PC-3 (cell line): ENCODE data around the gene ZDHHC18. TPM values are rescaled to one million over a fixed set of nuclear protein-coding genes. Genes with fewer than 3 reads are reported as not detected.
A peak's percentile ranks its signal among the peaks of the same experiment; 100 is the strongest.

Experiments used
- ATAC-seq: fragments of 200-7000 bp; cut with Tn5 transposase; 2 replicates; pipeline ENCODE4 v1.9.1; 2020; ENCODE audit warnings: mild to moderate bottlenecking, moderate library complexity
- BruUV-seq: library from RNA; stranded (reverse); fragments of 400-500 nt; replicated peaks from 2 replicates; lab custom pipeline; 2021; lab: Mats Ljungman, UMichigan
- CTCF ChIA-PET: fragments of 300-600 bp; sonication (Branson Sonifier 250); formaldehyde crosslinking; loops from one replicate; lab custom pipeline; 2022; ENCODE audit warnings: antibody characterized with exemption; lab: Charles Lee
- POLR2A ChIA-PET: fragments of 300-600 bp; sonication (Branson Sonifier 250); formaldehyde crosslinking; loops from one replicate; lab custom pipeline; 2022; ENCODE audit warnings: antibody characterized with exemption; ENCODE audit not compliant: unreplicated experiment; lab: Charles Lee
- DNase-seq: peaks from one replicate; pipeline ENCODE4 v3.0.0-alpha.2; 2015
- H2AFZ ChIP-seq: fragments of 300-600 bp; sonication (generic); 2 replicates; pipeline ENCODE4 v1.6.0; 2016; ENCODE audit warnings: antibody characterized with exemption, low read length
- H3F3A ChIP-seq: fragments of 300-600 bp; sonication (generic); one replicate; pipeline ENCODE4 v1.6.0; 2017; ENCODE audit warnings: antibody characterized with exemption, low read length, control low read depth, mild to moderate bottlenecking; ENCODE audit not compliant: unreplicated experiment
- H3K27ac ChIP-seq: fragments of 300-600 bp; sonication (generic); 2 replicates; pipeline ENCODE4 v1.5.1; 2016; ENCODE audit warnings: mild to moderate bottlenecking, low read length
- H3K27me3 ChIP-seq: fragments of 300-600 bp; sonication (generic); 2 replicates; pipeline ENCODE4 v1.6.1; 2016; ENCODE audit warnings: low read length, mixed read lengths
- H3K36me3 ChIP-seq: fragments of 300-600 bp; sonication (generic); 2 replicates; pipeline ENCODE4 v1.6.1; 2016; ENCODE audit warnings: low read depth, mixed run types, low read length, mixed read lengths
- H3K4me1 ChIP-seq: fragments of 300-600 bp; sonication (generic); 2 replicates; pipeline ENCODE4 v1.5.1; 2016; ENCODE audit warnings: low read length; ENCODE audit not compliant: insufficient read depth
- H3K4me2 ChIP-seq: fragments of 300-600 bp; sonication (generic); 2 replicates; pipeline ENCODE4 v1.6.0; 2016; ENCODE audit warnings: low read length
- H3K4me3 ChIP-seq: fragments of 300-600 bp; sonication (generic); 2 replicates; pipeline ENCODE4 v1.5.1; 2016; ENCODE audit warnings: mild to moderate bottlenecking, low read length, mixed read lengths
- H3K79me2 ChIP-seq: fragments of 300-600 bp; sonication (generic); 2 replicates; pipeline ENCODE4 v1.6.1; 2017; ENCODE audit warnings: low read length, mixed read lengths
- H3K9ac ChIP-seq: fragments of 300-600 bp; sonication (generic); 2 replicates; pipeline ENCODE4 v1.6.0; 2016; ENCODE audit warnings: mild to moderate bottlenecking, low read length
- H3K9me2 ChIP-seq: fragments of 300-600 bp; sonication (generic); replicated peaks from 2 replicates; pipeline ENCODE4 v1.6.1; 2016; ENCODE audit warnings: mixed run types, low read length, mixed read lengths
- H3K9me3 ChIP-seq: fragments of 300-600 bp; sonication (generic); 2 replicates; pipeline ENCODE4 v1.6.1; 2016; ENCODE audit warnings: low read length, mixed read lengths
- H4K20me1 ChIP-seq: fragments of 300-600 bp; sonication (generic); 2 replicates; pipeline ENCODE4 v1.6.1; 2016; ENCODE audit warnings: low read length, mixed read lengths
- EZH2 ChIP-seq: fragments of 300-600 bp; sonication (generic); IDR thresholded peaks from one replicate; pipeline ENCODE4 v1.6.1; 2017; ENCODE audit warnings: antibody characterized with exemption, mild to moderate bottlenecking, low read length; ENCODE audit not compliant: unreplicated experiment
- EZH2phosphoT487 ChIP-seq: fragments of 300-600 bp; sonication (generic); IDR thresholded peaks from 2 replicates; pipeline ENCODE4 v1.6.1; 2018; ENCODE audit warnings: mild to moderate bottlenecking, antibody characterized with exemption, low read length, borderline replicate concordance
- intact Hi-C: fragments of 100-400 bp; cut with micrococcal nuclease; formaldehyde crosslinking; loops from 2 replicates; pipeline ENCODE4 v1.9.0; 2023
- total RNA-seq: library from RNA; depleted of rRNA; stranded (reverse); fragments of >200 nt; gene quantifications from 2 replicates; pipeline ENCODE4 v1.2.3, GENCODE V29; 2014
- TF ChIP-seq, protein P1 (sequence below): fragments of 300-600 bp; sonication (generic); conservative IDR thresholded peaks from 2 replicates; pipeline ENCODE4 v1.5.1; 2017; ENCODE audit warnings: antibody characterized with exemption, low read depth, mild to moderate bottlenecking, low read length

The ZDHHC18 gene
- total RNA-seq, 1 experiment from 2014 or later: 18.1 TPM

DNA sequence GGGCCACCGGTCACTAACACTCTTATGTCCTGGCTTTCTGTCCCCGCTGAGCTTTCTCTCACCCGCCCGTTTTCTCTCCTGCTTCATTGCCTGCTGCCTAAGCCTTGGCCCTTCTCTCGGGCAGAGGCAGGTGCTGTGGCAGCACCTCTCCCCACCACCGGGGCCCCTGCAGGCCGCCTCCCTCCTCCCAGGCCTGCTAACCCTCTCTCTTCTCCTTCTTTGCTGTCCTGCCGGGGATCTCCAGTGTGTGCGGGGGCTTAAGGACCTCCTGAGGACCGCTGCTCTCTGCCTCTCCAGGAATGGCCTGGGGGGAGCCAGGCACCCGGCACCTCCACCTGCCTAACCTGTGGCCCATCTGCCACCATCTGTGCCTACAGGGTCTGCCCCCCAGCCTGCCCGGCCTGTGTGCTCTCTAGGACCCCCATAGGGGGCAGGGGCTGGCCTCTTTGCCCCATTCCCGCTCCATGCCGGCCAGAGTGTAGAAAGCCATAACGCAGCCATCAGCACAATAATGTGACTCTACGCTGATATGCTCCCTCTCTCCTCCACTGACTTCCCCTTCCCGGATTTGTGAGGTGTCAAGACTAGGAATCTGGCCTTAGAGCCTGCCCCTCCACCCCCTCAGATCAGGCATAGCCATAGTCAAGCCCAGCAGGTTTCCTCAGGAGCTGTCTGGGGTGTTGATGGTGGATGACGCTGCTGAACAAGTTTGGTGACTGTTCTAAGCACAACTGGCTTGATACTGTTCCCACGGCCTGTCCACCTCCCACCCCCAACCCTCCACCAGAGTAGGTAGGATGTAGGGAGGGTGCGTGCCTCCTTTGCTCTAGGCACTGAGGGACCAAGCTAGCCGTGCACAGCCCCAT, 30.3 kb downstream of the ZDHHC18 start:
- no peaks in the 10 kb centered on the region for H3K9me2 ChIP-seq
- peaks cover 9% of the 10 kb centered on the region for H3F3A ChIP-seq
- H4K20me1 ChIP-seq: no peaks in the 10 kb centered on the region
- CTCF ChIA-PET: no interaction called here
- peaks cover 21% of the 10 kb centered on the region for H3K36me3 ChIP-seq
- H3K4me3 ChIP-seq: no peak overlapping the region
- H3K27me3 ChIP-seq: no peaks in the 10 kb centered on the region
- no peaks in the 10 kb centered on the region for H3K79me2 ChIP-seq
- POLR2A ChIA-PET: no interaction called here
- H3K9ac ChIP-seq: no peak overlapping the region
- no peak overlapping the region for H2AFZ ChIP-seq
- no peak overlapping the region for H3K27ac ChIP-seq
- intact Hi-C loops: no loop called here
- no peak overlapping the region for H3K4me2 ChIP-seq
- BruUV-seq: no TSS peak
- no peak for ATAC-seq
- TF ChIP-seq EZH2phosphoT487 (no peak), EZH2 (no peak)
- TF ChIP-seq, protein P1, sequence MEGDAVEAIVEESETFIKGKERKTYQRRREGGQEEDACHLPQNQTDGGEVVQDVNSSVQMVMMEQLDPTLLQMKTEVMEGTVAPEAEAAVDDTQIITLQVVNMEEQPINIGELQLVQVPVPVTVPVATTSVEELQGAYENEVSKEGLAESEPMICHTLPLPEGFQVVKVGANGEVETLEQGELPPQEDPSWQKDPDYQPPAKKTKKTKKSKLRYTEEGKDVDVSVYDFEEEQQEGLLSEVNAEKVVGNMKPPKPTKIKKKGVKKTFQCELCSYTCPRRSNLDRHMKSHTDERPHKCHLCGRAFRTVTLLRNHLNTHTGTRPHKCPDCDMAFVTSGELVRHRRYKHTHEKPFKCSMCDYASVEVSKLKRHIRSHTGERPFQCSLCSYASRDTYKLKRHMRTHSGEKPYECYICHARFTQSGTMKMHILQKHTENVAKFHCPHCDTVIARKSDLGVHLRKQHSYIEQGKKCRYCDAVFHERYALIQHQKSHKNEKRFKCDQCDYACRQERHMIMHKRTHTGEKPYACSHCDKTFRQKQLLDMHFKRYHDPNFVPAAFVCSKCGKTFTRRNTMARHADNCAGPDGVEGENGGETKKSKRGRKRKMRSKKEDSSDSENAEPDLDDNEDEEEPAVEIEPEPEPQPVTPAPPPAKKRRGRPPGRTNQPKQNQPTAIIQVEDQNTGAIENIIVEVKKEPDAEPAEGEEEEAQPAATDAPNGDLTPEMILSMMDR: no peak
- DNase-seq: no peak
- peaks cover 63% of the 10 kb centered on the region for H3K4me1 ChIP-seq
- no peaks in the 10 kb centered on the region for H3K9me3 ChIP-seq

DNA sequence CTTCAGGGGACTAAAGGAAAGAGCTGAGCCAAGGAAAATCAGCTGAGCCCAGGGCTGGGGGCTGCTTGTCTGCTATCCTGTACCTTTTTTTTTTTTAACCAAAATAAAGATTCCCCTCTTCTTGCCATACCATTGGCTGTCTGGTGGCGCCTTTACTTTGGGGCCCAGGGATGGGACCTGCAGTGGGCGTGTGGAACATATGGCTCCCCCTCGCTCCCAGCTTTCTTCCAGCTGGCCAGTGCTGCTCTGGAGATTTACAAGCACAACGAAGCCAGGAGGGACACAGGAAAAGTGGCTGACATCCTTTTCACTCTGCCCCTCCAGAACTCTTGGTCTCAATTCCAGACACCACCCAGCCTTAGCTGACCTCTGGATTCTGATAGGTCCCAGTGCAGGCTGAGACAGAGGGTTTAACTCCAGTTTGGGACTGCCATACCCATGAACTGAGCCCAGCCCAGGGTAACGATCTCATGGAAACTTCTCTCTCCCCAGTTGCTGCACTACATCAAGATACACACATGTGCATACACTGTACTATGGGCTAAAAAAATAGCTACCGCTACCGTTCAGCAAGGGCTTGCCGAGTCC, 31.1 kb downstream of the ZDHHC18 start:
- Histone ChIP-seq H3K4me1 (peaks cover 70% of the 10 kb centered on the region), H3K4me2 (no peak overlapping the region), H3F3A (peaks cover 15% of the 10 kb centered on the region), H3K9me2 (no peaks in the 10 kb centered on the region), H3K27ac (no peak overlapping the region), H4K20me1 (no peaks in the 10 kb centered on the region), H3K36me3 (peaks cover 15% of the 10 kb centered on the region), H3K27me3 (no peaks in the 10 kb centered on the region), H3K79me2 (no peaks in the 10 kb centered on the region), H3K9ac (no peak overlapping the region), H2AFZ (no peak overlapping the region), H3K4me3 (no peak overlapping the region), H3K9me3 (no peaks in the 10 kb centered on the region)
- intact Hi-C loops: no loop called here
- POLR2A ChIA-PET: no interaction called here
- no peak for TF ChIP-seq EZH2
- no peak for TF ChIP-seq EZH2phosphoT487
- TF ChIP-seq, protein P1: no peak
- DNase-seq: no peak
- BruUV-seq: no TSS peak
- no peak for ATAC-seq
- CTCF ChIA-PET: no interaction called here

DNA sequence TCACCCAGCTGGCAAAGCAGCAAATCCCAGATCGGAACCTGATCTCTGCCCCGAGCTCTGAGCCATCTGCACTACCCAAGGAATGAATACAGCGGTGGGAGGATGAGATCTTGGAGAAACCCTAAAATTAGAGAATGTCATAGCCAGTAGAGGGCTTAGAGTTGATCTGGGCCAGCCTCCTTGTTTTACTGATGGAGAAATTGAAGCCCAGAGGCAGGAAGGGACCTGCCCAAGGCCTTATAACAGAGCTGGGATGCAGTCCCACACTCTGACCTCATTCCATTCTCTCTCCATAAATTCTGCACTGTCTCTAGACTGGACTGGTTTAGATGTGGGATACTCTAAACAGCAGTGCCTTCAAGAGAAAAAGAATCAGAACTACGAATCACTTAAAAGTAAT, 31.7 kb downstream of the ZDHHC18 start:
- H3K4me1 ChIP-seq: peaks cover 67% of the 10 kb centered on the region
- POLR2A ChIA-PET: no interaction called here
- no peak overlapping the region for H3K4me2 ChIP-seq

More for the DNA sequence above, 31.7 kb downstream of the ZDHHC18 start:
- H4K20me1 ChIP-seq: 0 out of 2 replicates have a peak, but pooled peaks cover under 1% of the 10 kb centered on the region
- no peak overlapping the region for H2AFZ ChIP-seq
- no peaks in the 10 kb centered on the region for H3K9me3 ChIP-seq
- peak overlapping the region; percentile 33; the same call in 1 of the 2 replicates for H3K27ac ChIP-seq
- peaks cover 16% of the 10 kb centered on the region for H3F3A ChIP-seq
- peaks cover 3% of the 10 kb centered on the region for H3K79me2 ChIP-seq
- H3K36me3 ChIP-seq: peaks cover 14% of the 10 kb centered on the region
- H3K9ac ChIP-seq: no peak overlapping the region
- H3K27me3 ChIP-seq: no peaks in the 10 kb centered on the region
- ATAC-seq (no peak), DNase-seq (no peak)
- TF ChIP-seq EZH2 (no peak), EZH2phosphoT487 (no peak)
- TF ChIP-seq, protein P1: no peak
- intact Hi-C loops: no loop called here
- no TSS peak for BruUV-seq
- CTCF ChIA-PET: no interaction called here
- no peaks in the 10 kb centered on the region for H3K9me2 ChIP-seq
- no peak overlapping the region for H3K4me3 ChIP-seq
